IPS DF 4.7 (cell line): ENCODE measurements around the gene DDX54.

Source experiments
- DNase-seq: peaks from one replicate; pipeline ENCODE4 v3.0.0-alpha.2; 2013; ENCODE audit warnings: low spot score; ENCODE audit errors: extremely low read depth

DDX54 gene

GRCh38 chr12:113185180-113186032 lies at the start of gene DDX54, which contains the start of gene RITA1:
TSS of gene DDX54 (minus strand) at chr12:113185478. CDS start at chr12:113185451, 27 bp downstream.
TSS of gene RITA1 (plus strand) at chr12:113185721. CDS start at chr12:113186747, 1,026 bp downstream.
- no peak for DNase-seq

- DNase-seq, result no peak
Observed at GRCh38 chr12:113234483-113234882, 49.2 kb upstream of the DDX54 start.

DNA sequence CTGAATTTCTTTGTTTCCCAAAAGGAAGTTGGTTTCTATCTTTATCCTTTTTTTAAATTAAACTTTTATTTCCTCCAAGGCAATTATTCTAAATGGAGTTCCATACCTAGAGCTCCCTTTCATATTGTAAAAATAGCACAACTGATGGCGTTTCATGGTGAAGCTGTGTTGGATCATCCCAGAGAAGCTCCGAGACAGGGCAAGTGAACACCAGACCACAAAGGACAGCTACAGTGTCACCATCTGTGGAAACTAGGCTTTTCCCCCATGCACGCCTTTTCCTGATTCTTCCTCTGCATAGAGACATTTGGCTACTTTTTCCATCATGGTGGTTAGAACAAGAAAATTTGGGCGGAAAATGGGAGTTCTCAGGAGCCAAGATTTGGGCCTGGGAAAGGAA lies 48.7 kb upstream of the DDX54 start:
- no peak for DNase-seq

DNA sequence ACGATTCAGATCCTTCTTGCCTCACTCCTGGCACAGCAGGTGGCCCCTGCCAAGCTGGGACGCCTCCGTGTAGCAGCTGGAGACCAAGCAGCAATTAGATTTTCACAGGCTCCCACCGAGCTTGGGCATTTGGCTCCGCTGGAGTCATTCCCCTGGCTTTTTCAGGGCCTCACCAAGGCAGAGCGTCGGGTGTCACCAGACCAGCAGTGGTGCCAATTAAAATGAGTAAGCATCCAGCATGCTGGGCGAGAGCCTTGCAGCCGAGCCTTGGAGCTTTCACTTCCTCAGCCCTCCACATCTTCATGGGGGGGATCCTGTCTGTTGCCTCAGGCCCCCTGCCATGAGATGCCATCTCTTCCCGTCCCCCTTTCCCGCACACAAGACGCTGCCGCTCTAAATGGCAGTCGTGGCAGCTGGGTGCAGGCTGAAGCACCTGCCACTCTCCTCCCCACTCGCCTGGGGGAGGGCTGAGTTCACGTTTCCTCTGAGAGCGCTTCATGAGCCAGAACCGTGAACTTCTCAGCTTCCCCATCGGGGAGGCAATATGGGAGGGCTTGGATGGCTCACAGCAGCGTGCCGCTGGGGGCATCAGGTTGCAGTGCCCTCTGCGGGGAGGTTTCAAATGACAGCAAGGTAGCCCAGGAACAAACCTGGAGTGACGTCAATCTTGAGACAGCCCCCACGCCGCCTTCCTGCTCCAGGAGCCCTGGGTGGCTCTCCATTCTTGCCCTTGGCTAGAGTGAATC lies 47.7 kb upstream of the DDX54 start:
- peak; percentile 81 for DNase-seq

DNA sequence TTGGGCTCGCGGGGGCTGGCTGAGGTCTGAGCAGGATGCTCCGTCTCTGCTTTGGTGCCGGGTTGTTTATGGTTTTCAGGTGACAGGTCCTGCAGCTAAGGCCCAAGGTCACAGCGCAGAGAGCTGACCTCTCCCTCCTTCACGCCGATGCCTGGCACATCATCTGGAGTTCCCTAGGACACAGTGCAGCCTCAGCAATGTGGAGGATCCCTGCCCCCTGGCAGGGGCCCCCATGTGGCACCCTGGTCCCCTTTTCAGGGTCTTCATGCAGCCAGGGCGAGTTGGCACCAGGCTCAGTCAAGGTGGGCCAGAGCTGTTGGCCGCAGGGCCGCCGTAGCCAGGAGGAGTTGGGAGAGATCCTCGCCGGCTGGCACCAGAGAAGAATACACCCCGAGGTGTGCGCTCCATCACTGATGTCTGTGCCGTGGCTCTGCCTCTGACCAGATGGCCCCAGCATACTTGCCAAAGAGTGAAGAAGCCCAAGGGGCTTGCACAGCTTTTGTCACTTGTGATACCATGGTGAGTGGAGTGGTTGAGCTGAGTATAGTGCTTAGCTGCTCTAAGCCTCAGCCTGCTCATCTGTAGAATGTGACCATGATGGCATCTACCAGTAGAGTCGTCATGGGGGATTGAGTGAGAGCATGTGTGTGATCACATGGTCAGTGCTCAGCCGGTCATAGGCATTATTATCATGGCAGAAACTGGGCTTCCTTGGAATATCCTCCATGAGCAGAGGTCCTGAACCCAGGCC lies 47.0 kb upstream of the DDX54 start:
- DNase-seq, result no peak

GRCh38 chr12:113231235-113232088 lies 46.2 kb upstream of the DDX54 start:
- DNase-seq, result no peak

- DNase-seq, result no peak
Observed at GRCh38 chr12:113230315-113231234, 45.3 kb upstream of the DDX54 start.

DNA sequence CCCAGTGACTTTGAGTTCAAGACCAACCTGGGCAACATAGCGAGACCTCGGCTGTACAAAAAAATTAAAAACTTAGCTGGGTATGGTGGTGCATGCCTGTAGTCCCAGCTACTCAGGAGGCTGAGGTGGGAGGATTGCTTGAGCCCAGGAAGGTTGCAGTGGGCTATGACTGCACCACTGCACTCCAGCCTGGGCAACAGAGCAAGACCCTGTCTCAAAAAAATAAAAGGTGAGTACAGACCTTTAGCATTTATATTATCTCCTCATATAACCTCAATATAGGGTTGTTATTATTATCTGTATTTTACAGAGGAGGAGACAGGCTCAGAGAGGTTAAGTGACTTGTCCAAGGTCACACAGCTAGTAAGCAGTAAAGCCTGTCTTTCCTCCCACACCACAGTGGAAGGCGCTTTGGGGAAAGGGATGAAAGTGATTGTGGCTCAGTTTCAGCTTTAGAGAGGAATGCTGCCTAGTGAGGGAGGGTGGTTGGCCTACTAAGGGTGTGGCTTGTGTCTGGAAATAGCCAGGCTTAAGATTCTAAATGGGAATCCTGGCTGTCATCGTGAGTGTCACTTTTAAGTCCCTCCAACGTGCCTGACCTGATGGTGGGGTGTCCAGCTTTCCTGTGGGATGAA lies 43.2 kb upstream of the DDX54 start:
- DNase-seq, result no peak

DNA sequence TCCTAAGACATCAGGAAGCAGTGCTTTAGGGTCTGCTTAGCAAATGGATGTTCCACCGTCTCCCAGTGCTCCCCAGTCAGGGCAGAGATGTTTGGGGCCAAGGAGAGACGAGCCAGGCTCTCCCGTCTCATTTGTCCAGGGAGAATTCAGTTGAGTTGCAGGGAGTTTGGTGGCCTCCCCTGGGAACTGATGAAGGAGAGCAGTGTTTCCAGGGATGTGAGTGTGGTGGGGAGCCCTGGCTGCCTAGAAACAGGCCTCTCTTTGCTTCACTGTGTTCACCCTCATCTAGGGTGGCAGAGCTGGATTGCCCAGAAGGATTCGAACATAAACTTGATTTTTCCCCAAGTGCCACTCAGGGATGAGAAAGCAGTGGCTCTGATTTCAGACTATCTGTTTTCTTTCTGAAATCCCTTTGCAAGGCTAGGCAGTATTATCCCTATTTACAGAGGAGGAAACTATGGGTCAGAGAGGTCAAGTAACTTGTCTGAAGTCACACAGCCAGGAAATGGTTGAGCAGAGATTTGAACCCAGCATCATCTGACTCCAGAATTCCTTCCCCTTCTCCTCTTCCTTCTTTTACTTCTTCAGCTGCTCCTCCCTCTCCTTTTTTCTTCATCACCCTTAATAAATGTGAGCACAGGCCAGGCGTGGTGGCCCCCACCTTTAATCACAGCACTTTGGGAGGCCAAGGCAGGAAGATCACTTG lies 42.6 kb upstream of the DDX54 start:
- no peak for DNase-seq

DNA sequence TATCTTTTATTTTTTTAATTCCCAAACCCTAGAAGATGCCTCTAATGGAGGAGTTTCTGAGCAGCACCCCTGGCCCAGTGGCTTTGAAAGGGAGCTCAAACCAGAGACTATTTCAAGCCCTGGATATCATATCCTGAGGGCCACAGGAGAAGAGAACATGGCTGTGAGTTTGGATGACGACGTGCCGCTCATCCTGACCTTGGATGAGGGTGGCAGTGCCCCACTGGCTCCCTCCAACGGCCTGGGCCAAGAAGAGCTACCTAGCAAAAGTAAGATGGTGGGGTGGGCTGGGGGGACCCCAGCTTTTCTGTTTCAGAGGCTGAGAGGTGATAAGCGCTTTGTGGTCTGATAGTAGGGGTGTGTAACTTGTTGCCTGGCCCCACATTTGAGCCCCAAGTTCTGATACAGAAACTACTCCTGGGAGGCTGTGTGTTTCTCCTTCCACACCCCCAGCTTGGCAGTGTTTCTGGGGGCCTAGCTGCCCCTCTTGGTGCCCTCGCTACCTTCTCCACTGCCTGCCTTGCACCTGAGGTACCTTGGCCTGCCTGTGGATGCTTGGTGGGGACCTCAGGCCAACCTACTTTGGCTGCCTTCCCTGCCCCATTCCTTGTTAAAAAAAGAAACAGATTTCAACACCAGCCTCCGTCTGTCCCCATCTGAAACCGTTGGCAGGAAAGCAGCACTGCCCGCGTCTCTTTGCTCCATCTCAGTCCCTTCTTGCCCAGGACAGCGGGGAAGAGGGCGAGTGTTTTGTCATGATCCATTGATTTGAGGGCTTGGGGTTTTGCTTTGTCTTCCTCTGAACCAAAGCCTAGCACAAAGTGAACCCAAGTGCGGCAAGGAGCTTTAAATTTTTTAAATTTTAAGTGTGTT lies 41.7 kb upstream of the DDX54 start:
- DNase-seq, result no peak

- DNase-seq, result no peak
Observed at GRCh38 chr12:113224955-113225354, 39.7 kb upstream of the DDX54 start.

- no peak for DNase-seq
Observed at GRCh38 chr12:113222730-113223531, 37.7 kb upstream of the DDX54 start.

DNA sequence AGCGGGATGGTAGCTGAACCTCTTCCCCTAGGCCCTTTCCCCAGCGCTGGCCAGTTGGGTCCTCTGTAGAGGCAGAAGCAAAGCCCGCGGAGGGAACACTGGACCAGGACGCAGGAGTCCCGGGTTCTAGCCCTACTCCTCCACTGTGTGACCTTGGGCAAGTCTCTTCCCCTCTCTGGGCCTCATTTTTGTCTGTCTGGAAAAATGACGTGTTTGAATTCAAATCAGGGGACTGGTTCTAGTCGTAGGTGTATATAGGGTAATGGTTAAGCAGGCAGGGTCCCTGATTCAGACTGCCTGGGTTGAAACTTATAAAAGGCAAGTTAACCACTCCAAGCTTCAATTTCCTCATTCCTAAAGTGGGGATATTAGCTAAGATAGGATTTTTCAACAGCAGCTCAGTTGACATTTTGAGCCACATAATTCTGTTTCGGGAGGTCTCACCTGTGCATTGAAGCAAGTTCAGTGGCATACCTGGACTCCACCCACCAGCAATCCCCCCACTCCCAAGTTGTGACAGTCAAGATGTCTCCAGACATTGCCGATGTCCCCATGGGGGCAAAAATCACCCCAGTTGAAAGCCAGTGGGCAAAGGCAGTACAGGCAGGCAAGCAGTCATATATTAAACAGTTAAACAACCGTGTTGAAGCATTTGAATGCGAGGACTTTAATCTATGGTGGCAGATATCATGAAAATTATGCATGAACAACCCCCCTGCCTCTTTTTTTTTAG lies 36.9 kb upstream of the DDX54 start:
- no peak for DNase-seq

GRCh38 chr12:113221181-113221996 lies 36.1 kb upstream of the DDX54 start, which contains the start of gene TPCN1:
TSS of gene TPCN1 (plus strand) at chr12:113221464. CDS start at chr12:113226853, 5,389 bp downstream.
- DNase-seq, result peak; percentile 100

DNA sequence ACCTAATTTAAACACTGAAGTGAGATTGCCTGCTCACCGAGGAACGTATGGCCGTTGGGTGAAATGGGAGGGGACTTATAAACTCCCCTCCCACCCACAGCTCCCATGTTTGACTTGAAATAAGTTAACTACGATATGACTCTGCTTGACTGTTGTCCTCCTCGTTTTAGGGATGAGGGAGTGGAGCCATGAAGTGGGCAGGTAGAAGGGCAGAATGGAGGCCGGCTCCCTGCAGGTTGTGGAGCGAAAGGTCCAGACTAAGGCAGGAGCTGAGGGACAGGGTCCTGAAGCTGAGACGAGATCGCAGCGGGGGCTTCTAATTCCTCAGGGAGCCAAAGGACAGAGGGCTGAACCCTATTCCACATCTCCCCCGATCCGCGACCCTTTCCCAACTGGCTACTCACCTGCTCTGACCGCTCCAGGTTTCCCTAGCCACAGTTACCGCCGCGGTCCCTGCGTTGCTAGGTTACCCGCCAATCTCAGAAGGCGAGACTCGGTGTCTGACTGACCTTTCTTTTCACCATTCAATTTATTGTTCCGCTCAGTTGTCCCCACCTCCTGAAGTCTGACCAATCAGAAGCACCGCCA lies 35.4 kb upstream of the DDX54 start:
- no peak for DNase-seq
